ENCODE data around the gene HOXB5. TPM values are rescaled to one million over a fixed set of nuclear protein-coding genes. Genes with fewer than 3 reads are reported as not detected.

The HOXB5 gene
- total RNA-seq, 4 donors from 2014 or later, result 0.11 to 1.6 (median 0.49) TPM; not detected in 1

GRCh38 chr17:48542698-48543106, 50.9 kb downstream of the HOXB5 start:
- Histone ChIP-seq H3K27ac (peak overlapping the region; percentile 73 to 78 (median 74)), H3K27me3 (peaks cover 35% of the 10 kb centered on the region), H3K4me1 (no peaks in the 10 kb centered on the region), H3K9me3 (no peaks in the 10 kb centered on the region), H3K36me3 (no peaks in the 10 kb centered on the region), H3K4me3 (replicated peaks in 1 of 3) (peak overlapping the region in 2 of 3 donors; percentile 17 to 32)
- intact Hi-C loops (cut with DNase I), result no loop called here
- TF ChIP-seq CTCF (IDR thresholded peaks at IDR 0.05), result no peak
- no peak for DNase-seq
- WGBS, 2 donors, result 6 to 8% methylated on average over 12 of the region's 12 CpGs

DNA sequence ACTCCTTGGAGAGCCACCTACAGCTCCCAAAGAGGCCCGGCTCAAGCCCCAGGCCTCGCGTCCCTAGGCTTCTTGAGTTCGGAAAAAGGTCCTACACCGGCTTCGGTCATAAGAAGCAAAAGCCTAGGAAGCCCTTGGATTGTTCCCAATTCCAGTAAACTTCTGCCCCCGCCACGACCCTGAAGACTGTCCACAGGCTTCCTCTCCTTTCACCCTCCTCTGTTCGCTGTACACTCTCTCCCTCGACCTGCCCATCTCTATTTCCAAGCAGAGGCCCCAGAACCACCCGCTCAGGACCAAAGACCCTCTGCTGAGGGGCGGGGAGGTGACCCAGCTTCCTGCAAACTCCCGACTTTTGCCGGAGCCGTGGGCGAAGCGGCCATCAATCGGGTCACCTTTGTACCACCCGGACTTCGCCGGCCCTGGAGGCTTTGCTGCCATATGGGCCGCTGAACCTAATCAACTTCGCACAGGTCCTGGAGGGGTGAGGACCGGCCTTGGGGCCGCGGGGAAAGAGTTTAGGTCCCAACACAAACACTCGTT, 51.4 kb downstream of the HOXB5 start:
- Histone ChIP-seq H3K4me1 (no peaks in the 10 kb centered on the region), H3K36me3 (no peaks in the 10 kb centered on the region), H3K4me3 (replicated peaks in 1 of 3) (peak overlapping the region in 1 of 3 donors; percentile 32), H3K27ac (peak overlapping the region; percentile 73 to 78 (median 74)), H3K27me3 (peaks cover 31% of the 10 kb centered on the region), H3K9me3 (no peaks in the 10 kb centered on the region)
- WGBS, 2 donors, result 9 to 10% methylated on average over 27 of the region's 27 CpGs
- intact Hi-C loops (cut with DNase I), result no loop called here
- TF ChIP-seq POLR2A (IDR thresholded peaks at IDR 0.05) (no peak), CTCF (IDR thresholded peaks at IDR 0.05) (no peak)
- DNase-seq, result no peak

- H3K27me3 ChIP-seq, result peaks cover 31% of the 10 kb centered on the region
These were observed 51.9 kb downstream of the HOXB5 start for GRCh38 chr17:48541577-48542113.

More at GRCh38 chr17:48541577-48542113, 51.9 kb downstream of the HOXB5 start:
- WGBS, 2 donors, result 3 to 16% methylated on average over 12 to 33 of the region's 36 CpGs
- TF ChIP-seq POLR2A (IDR thresholded peaks at IDR 0.05), result no peak
- no peak for TF ChIP-seq CTCF (IDR thresholded peaks at IDR 0.05)
- Histone ChIP-seq H3K4me1 (no peaks in the 10 kb centered on the region), H3K27ac (peak overlapping the region; percentile 73 to 78 (median 74)), H3K4me3 (replicated peaks in 1 of 3) (peak overlapping the region in 1 of 3 donors; percentile 32), H3K36me3 (no peaks in the 10 kb centered on the region), H3K9me3 (no peaks in the 10 kb centered on the region)
- no peak for DNase-seq
- intact Hi-C loops (cut with DNase I), result no loop called here

MicroRNAs within 50 kb of the gene (microRNA counts, 767-probe panel; counts per million panel counts)
- microRNA hsa-miR-10a-5p, result 2,641 to 4,616 counts per million in 2 donors

Small RNA genes within 50 kb of the gene (microRNA-seq; reads per million reads assigned to microRNA genes)
- not detected for gene MIR196A1

Small RNA genes within 50 kb of the gene (small RNA-seq; reads per million reads assigned to genes)
- not detected for gene MIR196A1

Other genes starting within 250 kb of the HOXB5 start
- gene SKAP1, start 163.6 kb downstream of the HOXB5 start, total RNA-seq, result 1 to 10 TPM in 2 of 4 donors, under 1 TPM in 2; 0.33 to 2.1 (median 1.0) TPM
- gene HOXB1, start 62.8 kb downstream of the HOXB5 start, total RNA-seq, result not detected
- 1 to 10 TPM; 2.6 to 9.4 (median 5.2) TPM for gene HOXB2, start 48.7 kb downstream of the HOXB5 start, total RNA-seq
- gene HOXB4, start 15.4 kb downstream of the HOXB5 start, total RNA-seq, result 1 to 10 TPM in 1 of 4 donors, under 1 TPM in 3; 0.67 to 1.2 (median 0.80) TPM
- 1 to 10 TPM; 1.5 to 6.7 (median 4.3) TPM for gene HOXB3, start 3.5 kb downstream of the HOXB5 start, total RNA-seq
- 1 to 10 TPM in 2 of 4 donors, under 1 TPM in 2; 0.54 to 4.2 (median 1.3) TPM for gene HOXB6, start 11.2 kb upstream of the HOXB5 start, total RNA-seq
- 1 to 10 TPM in 3 of 4 donors, not detected in 1; 1.0 to 2.8 (median 1.3) TPM for gene HOXB7, start 17.2 kb upstream of the HOXB5 start, total RNA-seq
- 1 to 10 TPM in 1 of 4 donors, not detected in 3; 1.4 TPM for gene HOXB8, start 21.5 kb upstream of the HOXB5 start, total RNA-seq
- gene HOXB9, start 32.6 kb upstream of the HOXB5 start, total RNA-seq, result not detected
- not detected for gene PRAC1, start 128.7 kb upstream of the HOXB5 start, total RNA-seq
- gene PRAC2, start 129.4 kb upstream of the HOXB5 start, total RNA-seq, result not detected
- gene HOXB13, start 135.0 kb upstream of the HOXB5 start, total RNA-seq, result under 1 TPM in 1 of 4 donors, not detected in 3; 0.27 TPM
- 1 to 10 TPM in 2 of 4 donors, under 1 TPM in 2; 0.34 to 1.2 (median 0.89) TPM for gene TTLL6, start 223.4 kb upstream of the HOXB5 start, total RNA-seq
- gene CALCOCO2, start 237.3 kb upstream of the HOXB5 start, total RNA-seq, result 100 to 1,000 TPM; 111 to 163 (median 139) TPM